GM21717 (cell line): Measurements from ENCODE around the gene SORCS2.

Experiments
- ATAC-seq: cut with Tn5 transposase; IDR thresholded peaks from one replicate; pipeline ENCODE4 v1.9.1; 2021; ENCODE audit warnings: mild to moderate bottlenecking, moderate library complexity; ENCODE audit not compliant: unreplicated experiment

SORCS2 gene

DNA sequence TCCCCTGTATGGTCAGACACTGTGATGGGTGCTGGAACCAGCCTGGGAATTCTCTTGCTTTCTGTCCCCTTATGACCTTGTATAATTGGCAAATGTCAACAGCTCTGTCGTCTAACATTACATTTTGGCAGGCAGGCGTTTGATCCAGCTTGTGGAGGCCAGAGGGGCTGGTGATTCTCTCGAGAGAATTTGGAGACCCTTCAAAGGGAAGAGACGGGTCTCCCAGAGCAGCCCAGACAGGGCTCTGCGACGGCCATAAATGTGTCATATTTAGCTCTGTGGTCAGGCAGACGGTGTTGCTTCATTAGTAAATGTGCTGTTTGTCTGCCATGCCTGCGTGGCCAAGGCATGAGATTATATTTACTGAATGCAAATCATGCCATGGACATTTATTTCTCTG, 68.7 kb downstream of the SORCS2 start:
- no peak for ATAC-seq

DNA sequence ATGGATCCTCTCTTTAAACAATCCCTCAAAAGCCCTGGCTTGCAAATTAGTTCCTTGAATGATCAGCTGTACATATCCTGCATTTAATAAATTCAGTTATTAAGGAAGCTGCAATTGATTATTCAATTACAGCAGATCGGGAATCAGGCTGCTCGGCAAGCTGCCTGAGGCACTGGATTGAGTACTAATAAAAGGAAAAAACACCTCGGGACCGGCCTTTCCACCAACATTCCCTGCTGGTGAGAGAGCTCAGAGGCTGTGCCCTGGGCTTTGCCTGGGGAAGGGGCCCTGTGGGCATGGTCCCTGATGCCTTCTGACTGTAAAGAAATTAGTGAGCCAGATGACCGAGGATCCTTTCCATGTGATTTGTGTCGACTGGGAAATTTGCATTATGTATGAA, 69.2 kb downstream of the SORCS2 start:
- ATAC-seq = no peak

DNA sequence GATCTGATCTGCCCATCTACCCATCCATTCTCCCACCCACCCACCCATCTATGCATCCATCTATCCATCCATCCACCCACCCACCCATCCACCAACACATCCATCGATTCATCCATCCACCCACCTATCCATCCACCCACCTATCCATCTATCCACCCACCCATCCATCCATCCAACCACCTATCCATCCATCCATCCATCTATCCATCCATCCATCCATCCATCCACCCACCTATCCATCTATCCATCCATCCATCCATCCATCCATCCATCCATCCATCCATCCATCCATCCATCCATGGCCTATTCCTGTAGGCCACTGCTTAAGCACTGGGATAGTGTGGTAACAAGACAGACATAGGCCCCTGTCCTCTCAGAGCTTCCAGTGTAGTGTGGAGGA, 69.8 kb downstream of the SORCS2 start:
- no peak for ATAC-seq

DNA sequence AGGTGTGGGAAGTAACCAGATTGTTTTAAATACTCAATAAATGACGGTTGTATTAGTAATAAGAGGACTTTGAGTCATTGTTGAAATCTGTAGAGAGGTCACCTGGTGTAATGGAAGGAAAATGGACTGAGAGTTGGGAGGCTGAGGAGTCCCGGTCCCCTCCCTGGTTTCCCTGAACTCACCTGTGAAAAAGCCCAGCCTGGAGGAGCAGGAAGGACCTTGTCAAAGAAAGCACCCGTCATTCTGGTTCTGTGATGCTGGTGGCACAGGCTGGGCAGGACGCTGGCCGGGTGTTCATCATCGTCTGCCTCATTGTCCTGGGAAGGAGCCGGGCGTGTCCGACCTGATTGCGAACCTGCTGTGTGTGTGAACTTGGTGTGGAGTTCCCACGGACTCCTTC, 70.8 kb downstream of the SORCS2 start:
- no peak for ATAC-seq

DNA sequence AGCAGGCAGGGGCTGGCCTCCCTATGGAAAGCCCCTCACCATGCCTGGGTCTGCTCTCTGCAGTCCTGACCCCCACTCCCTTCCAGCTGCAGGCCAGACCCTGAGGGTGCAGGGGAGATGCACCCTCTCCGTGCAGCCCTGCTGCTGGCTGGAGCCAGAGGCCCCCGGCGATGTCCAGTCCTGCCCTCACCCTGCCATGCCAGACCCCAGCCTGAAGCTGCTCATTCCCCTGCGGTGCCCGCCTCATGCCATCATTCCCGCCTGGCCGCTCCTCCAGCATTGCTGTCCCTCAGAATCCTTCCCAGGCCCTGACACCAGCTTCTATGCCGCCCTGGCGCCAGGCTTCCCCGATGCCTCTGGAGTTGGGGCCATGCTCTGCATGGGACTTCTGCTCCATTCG, 72.4 kb downstream of the SORCS2 start:
- ATAC-seq = no peak

DNA sequence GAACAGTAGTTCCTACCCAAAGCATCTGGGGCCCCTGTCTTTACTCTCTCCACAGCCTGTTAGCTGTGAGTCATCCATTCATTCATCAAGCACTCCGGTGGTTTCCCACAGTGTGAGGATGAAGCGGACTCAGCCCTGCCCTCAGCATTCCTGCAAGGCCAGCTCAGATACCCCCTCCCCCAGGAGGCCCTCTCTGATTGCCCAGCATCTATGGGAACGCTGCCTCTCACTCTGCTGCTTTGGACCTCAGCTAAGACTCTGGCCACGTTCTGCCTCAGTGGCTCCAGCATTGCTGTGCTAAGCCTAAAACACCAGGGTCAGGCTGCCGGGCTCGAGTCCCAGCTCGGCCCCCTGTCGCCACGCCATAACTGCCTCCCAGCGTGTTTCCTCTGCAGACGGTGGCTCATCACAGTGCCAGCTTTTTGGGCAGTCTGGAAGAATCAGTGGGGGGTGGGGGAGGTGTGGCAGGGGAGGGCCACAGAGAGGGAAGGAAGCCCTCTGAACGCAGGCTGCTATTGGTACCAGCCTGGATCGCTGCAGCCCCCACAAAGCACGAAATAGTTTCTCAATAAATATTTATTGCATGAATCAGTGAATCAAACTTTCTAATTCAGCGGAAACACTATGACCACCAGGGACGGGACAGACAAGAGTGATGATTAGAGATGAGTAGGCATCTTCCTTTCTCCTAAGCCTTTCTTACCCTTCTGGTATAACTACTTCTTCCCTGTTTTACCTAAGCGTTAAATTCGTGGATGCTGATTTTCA, 74.4 kb downstream of the SORCS2 start:
- ATAC-seq = no peak

DNA sequence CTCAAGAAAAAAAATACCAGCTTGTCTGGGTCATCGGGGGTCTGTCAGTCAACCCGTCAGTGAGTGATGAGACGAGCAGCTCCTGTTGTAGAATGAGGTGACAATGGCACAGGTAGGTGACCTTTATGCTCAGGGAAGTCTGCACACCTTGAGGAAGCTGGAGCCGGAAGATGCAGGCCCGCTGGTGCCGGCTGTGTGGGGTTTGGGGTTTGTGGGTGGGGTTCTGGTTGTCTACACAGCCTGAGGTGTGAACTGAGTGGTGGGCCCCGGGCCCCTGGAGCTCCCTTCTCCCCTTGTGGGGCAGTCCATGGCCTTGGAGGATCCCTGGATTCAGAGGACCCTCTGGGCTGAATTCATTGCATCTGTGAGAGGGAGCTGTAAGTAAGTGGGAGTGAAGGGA, 75.5 kb downstream of the SORCS2 start:
- no peak for ATAC-seq

DNA sequence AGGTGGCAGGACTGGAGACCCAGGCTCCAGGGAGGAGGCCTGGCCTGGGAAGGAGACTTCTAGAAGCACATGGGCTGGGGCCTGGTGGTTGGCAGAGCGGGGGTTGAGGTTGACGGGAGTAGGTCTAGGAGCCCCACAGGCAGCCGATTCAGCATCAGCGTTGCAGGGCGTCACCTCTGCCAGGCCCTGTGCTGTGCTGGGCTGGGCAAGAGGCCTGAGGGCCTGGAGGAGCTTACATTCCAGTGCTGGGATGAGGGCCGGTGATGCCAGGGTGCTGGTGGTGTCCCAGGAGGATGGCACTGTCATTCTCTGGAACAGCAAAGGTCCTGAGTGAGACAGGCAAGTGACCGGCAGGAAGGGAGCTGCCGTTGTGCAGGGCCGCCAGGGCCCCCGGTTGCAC, 76.6 kb downstream of the SORCS2 start:
- no peak for ATAC-seq

DNA sequence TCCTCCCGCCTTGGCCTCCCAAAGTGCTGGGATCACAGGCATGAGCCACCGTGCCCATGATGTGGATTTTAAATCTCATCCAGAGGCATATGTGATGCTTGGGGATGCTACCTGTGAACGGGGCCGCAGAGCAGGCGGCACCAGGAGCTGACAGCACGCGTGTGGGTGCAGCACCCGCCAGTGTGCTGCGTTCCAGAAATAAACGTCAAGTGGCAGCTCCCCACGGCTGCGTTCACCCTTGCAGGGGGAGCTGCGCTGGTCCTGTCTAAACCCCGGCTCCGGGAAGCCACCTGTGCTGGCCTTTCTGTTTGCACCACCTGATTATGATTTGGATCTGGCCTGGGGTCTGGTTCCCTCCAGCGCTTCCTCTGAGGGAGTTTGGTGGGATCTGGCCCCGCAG, 77.8 kb downstream of the SORCS2 start:
- no peak for ATAC-seq

DNA sequence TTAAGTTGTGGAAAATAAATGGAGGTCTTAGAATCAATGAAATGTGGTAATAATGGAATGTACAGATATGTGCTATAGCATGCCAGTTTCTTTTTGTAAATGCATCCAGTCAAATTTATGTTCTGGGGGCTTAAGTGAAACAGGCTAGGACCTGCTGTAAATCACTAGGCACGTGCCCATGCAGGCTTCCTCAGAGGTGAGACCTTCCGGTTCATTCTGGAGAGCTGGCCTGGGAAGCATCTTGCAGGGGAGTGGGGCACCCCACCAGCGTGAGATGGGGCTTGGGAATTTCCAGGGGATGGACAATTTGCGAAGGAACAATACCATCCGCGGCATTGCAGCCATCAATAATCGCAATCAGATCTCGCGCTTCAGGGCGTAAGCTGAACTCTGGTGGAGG, 80.1 kb downstream of the SORCS2 start:
- ATAC-seq = no peak

DNA sequence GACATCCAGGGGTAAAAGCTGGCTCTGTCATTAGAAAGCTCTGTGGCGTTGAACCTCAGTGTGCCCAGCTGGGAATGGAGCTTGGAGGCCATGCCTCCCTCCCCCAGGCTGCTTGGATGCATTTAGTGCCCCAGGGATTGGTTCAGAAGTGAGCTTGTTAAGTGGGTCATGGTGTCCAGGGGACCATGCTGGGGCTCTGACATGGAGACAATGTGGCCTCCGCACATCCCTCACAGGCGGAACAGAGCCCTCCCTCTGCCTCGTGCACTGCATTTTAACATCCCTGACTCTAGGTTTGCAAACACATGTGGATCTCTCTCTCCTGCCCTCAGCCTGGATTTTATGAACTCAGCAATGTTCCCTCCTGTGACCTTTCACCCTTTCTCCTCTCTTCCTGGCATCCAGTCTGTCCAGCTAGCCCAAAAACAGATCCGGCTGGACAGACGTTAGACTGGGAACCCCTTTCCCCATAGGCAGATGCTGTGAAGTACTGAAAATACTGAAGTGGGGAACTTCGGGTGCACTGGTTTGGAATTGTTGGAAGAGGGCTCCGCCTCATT, 81.5 kb downstream of the SORCS2 start:
- ATAC-seq = no peak

DNA sequence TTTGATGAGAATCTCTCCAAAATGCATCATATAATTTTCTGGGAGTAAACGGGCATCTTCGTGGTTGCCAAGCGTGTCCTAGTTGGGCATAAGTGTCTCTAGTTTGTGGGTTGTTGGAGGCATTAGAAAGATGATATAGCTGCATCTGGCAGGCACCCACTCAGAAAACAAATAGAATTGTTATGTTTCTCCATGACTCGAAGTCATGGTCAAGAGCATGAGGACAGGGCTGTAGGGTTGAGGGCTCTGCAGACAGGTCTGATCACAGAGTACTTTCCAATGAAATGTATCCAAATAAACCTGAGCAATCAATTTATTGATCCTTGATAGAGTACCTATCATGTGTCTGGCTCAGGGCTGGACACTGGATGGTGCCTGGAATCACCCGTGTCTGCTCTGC, 82.7 kb downstream of the SORCS2 start:
- no peak for ATAC-seq

DNA sequence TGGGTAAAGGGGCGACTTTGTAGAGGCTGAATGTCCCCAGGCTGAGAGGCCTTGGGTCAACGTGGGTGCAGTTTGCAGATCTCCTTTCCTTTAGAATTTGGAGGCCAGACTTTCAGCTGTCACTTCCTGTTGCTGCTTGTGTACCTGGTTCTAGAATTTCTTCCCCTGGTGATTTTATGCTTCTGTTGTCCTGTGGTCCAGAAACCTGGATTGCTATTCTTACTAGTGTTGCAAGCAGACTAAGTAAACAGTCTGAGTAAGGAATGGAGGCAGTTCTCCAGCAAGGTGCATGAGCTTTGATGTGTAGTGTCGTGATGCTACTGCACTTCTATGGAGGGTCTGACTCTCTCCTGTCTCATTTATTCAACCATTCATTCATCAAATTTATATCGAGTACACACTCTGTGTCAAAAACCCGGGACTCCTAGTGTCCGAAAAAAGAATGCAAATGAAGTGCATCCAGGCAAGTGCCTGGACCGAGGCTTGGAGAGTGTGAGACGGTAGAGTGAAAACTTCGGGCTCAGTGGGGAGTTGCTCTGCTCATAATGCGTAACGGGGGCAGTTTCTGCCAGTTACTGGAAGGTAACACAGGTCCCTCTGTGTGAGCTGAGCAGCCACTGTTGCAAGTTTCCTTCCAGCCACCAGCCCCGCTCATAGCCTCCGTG, 83.3 kb downstream of the SORCS2 start:
- no peak for ATAC-seq

DNA sequence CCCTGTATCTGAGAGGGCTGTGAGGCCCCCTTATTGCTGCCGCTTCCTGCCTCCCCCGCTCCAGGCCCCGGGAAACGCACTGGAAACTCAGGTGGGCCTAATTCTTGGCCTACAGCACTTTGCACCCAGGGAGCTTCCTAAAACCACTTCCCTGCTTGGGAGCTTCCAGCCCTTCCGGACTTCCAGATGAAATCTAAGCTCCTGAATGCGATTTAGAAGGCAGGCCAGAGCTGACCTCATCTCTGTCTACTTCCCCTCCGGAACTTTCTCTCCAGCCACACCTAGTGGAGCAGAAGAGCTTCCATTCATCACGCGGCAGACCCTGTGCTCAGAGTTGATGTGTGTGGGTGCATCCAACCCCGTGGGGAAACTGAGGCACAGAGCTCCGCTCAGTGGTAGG, 84.2 kb downstream of the SORCS2 start:
- no peak for ATAC-seq

DNA sequence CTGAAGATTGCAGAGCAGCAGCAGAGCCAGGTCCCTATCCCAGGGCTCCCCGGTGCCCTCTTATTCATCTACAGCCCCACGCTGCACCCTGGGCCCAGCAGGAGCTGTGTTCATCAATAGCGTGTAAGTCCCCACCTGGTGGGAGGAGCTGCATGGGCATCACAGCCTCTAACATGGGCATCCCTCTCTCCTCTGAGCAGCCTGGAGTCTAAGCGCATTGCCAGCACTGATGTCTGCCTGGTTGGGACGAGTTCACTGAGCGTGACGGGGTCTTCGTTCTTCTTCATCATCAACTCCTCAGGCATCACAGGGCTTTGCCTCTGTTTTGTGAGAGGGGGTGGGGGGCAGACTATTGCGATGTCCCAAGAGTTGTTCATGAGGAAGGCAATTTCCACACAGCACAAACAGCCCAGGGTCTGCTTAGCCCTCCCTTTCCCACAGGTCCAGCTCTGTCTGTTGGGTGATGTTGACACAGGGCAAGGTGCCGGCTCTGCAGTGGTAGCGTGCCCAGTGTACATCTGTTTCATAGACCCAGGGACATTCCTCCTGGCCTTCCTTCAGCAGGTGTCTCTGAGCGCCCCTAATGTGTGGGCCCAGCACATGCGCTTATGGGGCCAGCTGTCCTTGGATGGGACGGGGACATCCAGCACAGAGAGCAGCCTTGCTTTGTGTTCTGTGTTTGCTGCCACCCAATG, 85.9 kb downstream of the SORCS2 start:
- ATAC-seq = no peak

DNA sequence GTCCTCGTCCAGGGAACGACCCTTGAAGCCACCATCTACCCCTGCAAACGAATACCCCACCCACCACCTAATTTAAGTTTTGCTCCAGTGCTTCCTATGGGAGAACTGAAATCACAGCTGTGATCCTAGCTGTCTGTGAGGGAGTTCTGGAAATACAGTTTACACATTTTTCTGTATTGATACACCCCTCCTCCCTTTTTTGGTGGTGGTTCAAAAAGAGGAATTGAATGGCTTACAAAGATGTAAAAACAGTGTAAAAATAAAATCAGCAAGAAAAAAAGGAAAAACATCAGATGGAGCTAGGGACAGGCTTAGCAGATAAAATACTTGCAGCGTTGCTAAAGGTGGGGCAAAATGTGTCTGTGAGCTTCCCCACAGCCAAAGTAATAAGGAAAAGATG, 86.6 kb downstream of the SORCS2 start:
- ATAC-seq = no peak

DNA sequence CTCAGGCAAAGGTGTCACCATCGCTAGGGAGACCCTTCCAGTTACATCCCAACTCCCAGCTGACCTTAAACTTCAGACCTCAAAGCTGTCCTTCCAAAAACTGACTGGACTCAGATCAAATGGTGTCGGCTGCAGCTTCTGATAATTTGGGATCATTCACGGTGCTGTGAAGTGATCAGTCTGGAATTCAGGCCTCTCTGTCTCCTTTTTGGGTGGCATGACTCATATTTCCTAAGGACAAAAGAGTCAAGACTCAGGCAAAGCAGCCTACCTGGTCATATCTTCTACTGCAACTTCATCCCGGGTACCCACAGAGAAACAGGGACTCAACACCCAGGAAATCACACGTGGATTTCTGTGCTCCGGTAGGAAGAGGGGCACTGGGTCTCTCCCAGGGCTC, 87.6 kb downstream of the SORCS2 start:
- no peak for ATAC-seq

DNA sequence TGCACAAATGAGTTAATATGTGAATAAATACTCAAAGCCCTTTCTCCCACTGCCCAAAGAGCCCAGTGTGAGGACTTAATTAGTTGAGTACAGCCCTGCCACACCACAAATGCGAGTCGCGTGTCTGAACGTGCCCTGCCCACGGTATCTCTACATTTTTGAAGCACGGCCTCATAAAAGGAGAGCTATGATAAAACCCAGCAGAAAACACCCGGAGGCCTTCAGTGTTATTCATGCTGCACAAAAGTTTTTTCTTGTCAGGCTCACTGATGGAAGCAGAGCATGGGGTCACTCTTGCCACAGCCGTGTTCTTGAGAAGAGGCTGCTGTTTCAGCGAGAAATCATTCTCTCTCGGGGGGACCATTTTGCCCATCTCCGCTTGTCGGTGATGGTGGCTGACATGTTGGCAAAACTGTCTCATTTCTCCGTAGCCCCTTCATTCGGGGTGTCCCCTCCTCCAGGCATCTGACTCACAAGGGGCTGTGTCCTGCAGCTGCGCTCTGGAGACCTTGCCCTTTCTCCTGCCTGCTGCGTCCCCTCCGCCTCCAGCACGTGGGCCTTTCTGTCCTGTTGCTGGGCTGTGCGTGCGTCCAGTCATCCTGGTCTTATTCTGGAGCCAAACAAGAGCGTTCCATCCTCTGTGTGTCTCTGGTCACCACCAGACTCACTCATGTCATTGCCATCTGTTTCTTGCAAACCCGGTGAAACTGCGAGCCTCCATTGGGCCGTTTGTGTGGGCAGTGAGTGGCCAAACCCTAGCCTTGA, 88.8 kb downstream of the SORCS2 start:
- no peak for ATAC-seq

DNA sequence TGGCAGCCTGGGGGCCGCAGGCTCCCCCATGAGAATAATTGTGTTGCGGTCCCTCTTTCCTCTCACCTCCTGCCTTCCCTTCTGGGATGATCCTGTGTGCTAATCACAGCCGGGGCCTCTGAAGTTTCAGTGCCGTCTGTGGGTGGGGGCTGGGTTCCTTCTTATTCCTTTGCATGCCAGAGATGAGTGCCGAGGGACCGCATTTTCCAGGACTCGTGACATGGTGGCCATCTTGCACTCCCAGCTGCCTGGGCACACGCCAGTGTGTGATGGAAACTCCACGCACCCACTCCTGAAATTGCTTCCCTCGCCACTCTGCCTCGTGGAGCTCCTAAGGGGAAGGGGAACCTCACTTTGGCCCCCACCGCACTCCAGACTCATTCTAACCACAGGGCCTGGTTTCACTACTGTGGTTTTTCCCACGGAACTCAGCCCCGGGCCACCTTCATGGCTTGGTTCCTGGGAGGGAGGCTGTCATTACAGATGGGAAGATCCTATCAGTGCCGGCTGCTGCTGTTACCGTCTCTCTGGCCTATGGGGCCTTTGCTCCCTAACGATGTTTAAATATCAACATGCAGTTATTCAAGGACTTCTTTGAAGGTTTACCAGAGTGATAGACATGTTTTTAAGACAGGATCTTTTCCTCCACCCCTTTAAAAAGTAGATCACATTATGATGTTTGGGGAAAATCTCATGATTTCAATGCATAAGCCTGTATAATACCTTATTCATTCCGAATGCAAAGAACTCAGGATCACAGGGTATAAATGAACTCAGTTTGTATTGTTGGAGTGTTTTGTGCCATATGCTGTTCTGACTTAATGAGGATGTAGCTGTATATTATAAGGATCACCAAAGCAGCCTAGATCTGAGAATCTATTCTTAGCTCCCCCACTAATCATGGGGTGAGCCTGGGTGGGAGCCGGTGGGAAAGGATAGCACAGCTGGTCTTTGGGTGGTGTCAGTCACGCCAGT, 89.6 kb downstream of the SORCS2 start:
- ATAC-seq = no peak
